Activated CD8-positive, alpha-beta memory T cell treated with anti-CD3 and anti-CD28 coated beads, Interleukin-2, amount 50 U/mL, for 1 hour (primary cell): ENCODE data around the gene MCAM.

Experiments
- DNase-seq: peaks from one replicate; pipeline ENCODE4 v3.0.0-alpha.2; 2020; ENCODE audit errors: extremely low read depth

The MCAM gene

GRCh38 chr11:119330237-119330636, 13.3 kb upstream of the MCAM start:
- no peak for DNase-seq

- DNase-seq: no peak
Observed at GRCh38 chr11:119329320-119329719, 12.4 kb upstream of the MCAM start.

- DNase-seq: no peak
Observed at GRCh38 chr11:119324189-119324588, 7.3 kb upstream of the MCAM start.

GRCh38 chr11:119323532-119324033, 6.7 kb upstream of the MCAM start:
- DNase-seq: no peak

GRCh38 chr11:119322921-119323531, 6.1 kb upstream of the MCAM start:
- DNase-seq: no peak

GRCh38 chr11:119322360-119322739, 5.4 kb upstream of the MCAM start:
- DNase-seq: no peak

GRCh38 chr11:119320776-119321524, 4.0 kb upstream of the MCAM start:
- DNase-seq: no peak

- no peak for DNase-seq
Observed at GRCh38 chr11:119320240-119320775, 3.4 kb upstream of the MCAM start.

GRCh38 chr11:119319700-119320239, 2.8 kb upstream of the MCAM start:
- no peak for DNase-seq

GRCh38 chr11:119319136-119319699, 2.3 kb upstream of the MCAM start:
- no peak for DNase-seq

GRCh38 chr11:119318240-119319135, 1.6 kb upstream of the MCAM start:
- no peak for DNase-seq

- no peak for DNase-seq
Observed at GRCh38 chr11:119317592-119318239, 786 bp upstream of the MCAM start.

- no peak for DNase-seq
Observed at GRCh38 chr11:119316016-119316728, 758 bp downstream of the MCAM start.

- no peak for DNase-seq
Observed at GRCh38 chr11:119315131-119316015, 1.6 kb downstream of the MCAM start.

- DNase-seq: no peak
Observed at GRCh38 chr11:119314726-119315125, 2.2 kb downstream of the MCAM start.

GRCh38 chr11:119310682-119311052, 6.3 kb downstream of the MCAM start:
- DNase-seq: no peak

GRCh38 chr11:119309953-119310681, 6.8 kb downstream of the MCAM start:
- no peak for DNase-seq

- DNase-seq: no peak
Observed at GRCh38 chr11:119309411-119309810, 7.5 kb downstream of the MCAM start.

- no peak for DNase-seq
Observed at GRCh38 chr11:119307974-119308373, 9.0 kb downstream of the MCAM start.
